T-helper 22 cell (primary cell): ENCODE results near the gene PRLH.

Source experiments
- DNase-seq: peaks from one replicate; pipeline ENCODE4 v3.0.0-alpha.2; 2020; ENCODE audit warnings: low read depth

PRLH gene, protein sequence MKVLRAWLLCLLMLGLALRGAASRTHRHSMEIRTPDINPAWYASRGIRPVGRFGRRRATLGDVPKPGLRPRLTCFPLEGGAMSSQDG

DNA sequence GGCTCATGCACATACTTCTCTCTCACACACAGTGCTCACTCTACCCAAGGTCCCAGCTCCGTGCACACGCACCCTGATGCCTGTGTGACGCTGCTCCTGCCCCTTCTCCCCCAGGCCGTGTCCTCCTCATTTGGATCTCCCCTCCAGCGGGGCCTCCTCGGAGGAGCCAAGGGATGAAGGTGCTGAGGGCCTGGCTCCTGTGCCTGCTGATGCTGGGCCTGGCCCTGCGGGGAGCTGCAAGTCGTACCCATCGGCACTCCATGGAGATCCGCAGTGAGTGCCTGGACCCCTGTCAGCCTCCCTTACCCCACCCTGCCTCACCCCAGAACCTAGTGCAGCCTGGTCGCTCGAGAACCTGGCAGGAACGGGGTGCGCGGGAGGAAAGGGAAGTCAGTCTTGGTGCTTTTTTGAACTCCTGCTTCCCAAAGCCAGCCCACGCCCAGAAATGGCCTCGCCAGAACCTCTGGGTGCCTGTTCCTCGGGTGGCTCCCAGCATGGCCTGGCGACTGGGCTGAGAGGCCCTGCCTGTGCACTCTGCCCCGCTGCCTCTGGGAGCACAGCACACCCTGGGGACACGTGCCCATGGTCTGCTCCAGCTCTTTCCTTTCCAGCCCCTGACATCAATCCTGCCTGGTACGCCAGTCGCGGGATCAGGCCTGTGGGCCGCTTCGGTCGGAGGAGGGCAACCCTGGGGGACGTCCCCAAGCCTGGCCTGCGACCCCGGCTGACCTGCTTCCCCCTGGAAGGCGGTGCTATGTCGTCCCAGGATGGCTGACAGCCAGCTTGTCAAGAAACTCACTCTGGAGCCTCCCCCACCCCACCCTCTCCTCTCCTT lies at the start of gene PRLH:
Gene PRLH, plus strand, starts transcription at position 174 of the 835 bp plus-strand sequence. Its CDS starts 0 bp downstream, at position 174.
- no peak for DNase-seq

DNA sequence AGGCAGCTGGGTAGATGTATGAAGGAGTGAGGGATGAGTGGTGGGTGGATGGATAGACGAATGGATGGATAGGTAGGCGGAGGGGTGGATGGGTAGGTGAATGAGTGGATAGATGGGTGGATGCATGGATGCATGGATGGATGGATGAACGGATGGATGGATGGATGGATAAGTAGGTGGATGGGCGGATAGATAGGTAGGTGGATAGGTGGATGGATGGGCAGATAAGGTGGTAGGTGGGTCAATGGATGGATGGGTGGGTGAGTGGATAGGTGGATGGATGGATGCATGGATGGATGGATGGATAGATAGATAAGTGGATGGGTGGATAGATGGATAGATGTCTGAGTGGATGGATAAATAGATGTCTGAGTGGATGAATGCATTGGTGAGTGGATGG lies 49.2 kb upstream of the PRLH start:
- no peak for DNase-seq

DNA sequence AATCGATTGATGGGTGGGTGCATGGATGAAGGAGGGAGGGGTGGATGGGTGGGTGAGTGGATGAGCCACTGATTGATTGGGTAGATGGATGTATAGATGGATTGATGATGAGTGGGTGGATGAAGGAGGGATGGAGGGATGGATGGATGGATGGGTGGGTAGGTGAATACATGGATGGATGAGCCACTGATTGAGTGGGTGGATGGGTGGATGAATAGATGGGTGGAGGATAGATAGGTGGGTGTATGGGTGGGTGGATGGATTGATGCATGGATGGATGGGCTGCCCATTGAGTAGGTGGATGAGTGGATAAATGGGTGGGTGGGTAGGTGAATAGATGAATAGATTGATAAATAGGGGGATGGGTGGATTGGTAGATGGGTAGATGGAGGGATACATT lies 48.4 kb upstream of the PRLH start:
- DNase-seq, result no peak

DNA sequence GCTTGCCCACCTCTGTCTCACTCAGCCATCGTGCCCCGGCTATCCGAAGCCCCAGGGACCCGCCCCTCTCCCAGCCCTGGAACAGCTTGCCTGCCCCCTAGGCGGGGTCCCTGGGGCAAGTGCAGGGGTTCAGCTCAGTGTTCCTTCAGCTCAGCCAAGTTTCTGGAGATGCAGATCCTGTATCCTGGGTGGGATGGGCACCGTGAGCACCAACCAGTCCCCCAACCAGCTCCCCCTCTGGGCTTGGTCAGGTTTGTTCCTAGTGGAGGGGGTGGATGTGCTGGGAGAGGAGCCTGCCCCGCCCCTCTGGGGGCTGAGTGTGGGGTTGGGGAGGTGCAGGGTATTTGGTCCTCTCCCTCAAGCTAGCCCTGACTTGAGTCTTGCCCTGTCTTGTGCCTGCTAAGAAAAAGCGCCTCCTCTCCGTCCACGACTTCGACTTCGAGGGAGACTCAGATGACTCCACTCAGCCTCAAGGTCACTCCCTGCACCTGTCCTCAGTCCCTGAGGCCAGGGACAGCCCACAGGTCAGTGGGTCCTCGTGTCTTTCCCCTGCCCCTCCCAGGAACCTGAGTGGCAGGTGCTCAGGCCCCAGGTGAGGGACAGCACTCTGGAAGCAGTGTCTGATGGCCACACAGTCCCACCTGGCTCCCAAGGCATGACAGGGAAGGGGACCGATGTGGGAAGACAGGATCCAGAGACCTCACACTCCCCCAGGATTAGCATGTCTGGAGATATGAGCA lies 46.7 kb upstream of the PRLH start:
- no peak for DNase-seq

DNA sequence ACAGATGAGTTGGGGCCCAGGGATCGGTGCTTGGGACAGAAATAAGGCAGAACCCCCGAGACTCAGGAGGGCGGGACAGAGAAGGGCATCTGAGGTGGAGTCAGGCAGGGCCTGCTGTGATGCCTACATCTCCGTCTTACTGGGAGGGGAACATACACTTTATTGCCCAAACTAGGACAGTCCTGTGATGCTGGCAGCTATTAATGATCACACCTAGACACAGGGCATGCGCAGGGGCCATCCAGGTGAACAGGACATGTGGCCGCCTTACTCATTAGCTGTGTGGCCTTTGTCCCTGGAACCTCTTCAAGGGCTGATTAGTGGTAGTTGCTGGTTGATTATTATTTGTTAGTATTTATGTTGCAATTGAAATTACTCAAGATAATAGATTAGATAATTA lies 46.1 kb upstream of the PRLH start:
- no peak for DNase-seq

DNA sequence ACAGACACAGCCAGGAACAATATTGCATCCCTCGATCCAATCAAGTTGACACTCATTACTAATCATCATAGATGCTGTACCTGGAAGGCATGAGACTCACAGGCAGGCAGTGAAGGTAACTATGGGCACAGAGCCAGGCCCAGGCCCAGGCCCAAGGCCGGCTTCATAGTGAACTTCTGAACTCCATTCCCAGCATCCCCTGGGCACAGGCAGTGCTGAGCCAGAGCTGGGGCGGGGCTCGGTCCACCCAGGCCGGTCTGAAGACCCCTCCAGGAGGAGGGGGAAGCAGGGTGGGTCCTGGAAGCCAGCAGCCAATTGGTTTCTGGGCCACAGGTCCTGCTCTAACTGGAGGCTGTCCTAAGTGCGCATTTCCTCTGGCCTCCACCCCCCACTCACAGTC lies 41.7 kb upstream of the PRLH start:
- no peak for DNase-seq

DNA sequence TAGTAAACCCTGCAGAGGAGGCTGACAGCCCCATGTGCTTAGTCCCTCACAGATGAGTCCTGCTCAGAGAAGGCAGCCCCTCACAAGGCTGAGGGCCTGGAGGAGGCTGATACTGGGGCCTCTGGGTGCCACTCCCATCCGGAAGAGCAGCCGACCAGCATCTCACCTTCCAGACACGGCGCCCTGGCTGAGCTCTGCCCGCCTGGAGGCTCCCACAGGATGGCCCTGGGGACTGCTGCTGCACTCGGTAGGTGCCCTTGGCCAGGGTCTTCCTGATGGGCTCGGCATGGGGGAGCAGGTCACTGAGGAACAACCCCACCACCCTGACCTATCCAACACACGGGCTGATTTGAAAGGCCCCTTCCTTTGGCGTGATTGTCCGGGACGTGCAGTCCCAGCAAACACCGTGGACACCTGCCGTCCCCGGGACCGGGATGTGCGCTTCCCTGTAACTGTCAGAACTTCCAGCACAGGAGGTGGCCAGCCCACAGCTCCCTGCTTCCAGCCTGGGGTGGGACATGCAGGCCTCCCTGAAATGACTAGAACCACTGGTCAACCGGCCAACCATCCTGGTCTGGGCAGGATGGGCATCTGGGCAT lies 40.7 kb upstream of the PRLH start:
- no peak for DNase-seq

DNA sequence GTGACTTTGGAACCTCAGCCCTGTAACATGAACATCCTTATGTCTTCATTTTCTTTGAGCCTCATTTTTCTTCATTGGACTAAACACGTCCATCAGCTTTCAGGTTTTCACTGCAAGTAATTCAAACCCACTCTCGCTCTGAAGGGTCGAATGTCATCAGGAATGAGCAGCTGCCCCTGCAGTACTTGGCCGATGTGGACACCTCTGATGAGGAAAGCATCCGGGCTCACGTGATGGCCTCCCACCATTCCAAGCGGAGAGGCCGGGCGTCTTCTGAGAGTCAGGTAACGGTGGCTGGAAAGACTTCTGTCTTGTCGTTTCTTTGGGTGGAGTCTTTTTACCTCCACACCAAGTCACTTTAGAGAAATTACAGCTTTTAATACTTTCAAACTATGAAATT lies 39.1 kb upstream of the PRLH start:
- DNase-seq, result no peak

DNA sequence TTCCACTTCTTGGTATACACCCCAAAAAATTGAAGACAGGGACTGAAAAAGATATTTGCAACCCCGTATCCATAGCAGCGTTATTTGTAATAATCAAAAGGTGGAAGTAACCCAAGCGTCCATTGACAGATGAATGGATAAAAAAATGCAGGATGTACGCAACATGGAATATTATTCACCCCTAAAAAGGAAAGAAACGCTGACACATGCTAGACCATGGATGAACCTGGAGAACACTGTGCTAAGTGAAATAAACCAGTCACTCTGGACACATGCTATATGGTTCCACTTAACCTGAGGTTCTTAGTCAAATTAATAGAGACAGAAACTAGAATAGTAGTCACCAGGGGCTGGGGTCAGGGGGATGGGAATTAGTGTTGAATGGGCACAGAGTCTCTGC lies 38.6 kb upstream of the PRLH start:
- DNase-seq, result no peak

DNA sequence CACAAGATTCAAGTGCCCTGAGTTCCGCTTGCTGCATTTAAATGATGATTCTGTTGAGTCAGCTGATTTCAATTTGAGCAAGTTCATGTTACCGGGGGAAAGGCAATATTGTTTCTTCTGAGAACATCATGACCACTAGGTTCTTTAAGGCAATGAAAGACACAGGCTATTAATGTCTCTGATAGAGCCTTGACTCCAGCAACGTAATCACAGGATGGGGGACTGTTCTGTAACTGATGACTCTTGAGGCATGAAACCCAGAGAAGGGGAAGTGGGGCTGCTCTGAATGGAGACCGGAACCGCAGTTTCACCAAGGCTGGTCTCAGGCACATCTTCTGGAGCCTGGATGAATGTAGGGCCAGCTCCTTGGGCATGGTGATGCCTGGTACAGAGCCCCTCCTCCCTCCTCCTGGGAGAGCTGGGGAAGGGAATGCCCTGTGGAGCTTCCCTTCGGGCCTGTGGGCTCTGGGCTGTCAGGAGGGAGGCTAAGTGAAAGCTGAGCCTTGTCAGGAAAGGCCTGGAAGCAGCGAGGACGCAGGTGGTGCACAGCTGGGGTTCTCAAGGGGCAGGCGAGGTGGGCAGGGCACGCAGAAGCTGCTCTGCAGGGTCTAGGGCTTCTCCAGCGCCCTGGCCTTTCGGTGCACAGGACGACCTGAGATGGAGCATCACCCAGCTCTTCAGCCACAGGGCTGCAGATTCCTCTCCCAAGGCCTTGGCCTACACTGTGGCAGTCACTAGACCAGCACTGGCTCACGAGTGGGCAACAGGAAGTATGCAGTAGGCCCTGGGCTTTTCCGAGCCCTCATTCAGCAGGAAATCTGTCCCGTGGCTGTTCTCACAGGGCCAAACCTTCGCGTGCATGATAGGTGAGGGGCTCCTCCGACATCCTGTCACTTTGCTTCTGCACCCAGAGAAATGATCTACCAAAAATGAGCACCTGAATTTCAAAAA lies 36.6 kb upstream of the PRLH start:
- no peak for DNase-seq

DNA sequence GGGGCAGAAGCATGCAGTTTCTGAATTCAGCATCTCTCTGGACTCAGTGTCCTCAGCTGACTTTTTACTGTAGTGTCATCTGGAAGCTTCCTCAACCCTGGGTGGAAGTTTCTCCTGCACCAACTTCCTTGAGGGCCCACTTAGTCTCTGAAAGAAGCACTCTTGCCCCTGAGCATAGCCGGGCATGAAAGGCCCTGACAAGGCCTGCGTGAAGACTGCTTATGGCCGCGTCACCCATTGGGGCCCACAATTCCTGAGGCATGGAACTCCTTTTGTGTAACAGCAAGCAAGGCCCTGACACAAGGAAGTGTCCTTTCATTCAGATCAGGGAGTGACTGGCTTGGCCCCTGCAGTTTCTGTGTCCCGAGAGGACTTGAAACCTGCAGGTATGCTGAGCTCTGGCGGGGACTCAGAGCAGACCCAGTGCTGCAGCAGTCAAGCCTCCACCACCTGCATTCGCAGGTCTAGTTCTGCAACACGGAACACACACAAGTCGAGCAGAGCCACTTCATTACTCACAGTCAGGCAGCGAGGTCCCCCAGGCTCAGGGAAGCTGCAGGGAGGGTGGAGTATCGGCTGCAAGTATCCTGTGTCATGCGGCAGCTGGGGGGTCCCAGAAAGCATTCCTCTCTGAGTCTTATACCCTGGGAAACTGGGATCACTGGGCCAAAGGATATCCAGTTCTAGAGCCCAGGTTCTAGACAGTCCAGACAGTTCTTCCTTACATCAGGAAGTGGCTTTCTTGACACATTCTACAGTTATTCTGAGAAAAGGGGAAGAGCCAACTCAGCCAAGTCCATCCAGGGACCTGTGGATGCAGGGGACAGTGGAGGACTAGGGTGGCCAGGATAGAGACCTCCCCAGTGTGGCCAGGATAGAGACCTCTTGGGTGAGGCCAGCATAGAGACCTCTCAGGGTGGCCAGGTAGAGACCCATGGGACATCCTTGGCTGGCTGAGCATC lies 35.6 kb upstream of the PRLH start:
- no peak for DNase-seq

DNA sequence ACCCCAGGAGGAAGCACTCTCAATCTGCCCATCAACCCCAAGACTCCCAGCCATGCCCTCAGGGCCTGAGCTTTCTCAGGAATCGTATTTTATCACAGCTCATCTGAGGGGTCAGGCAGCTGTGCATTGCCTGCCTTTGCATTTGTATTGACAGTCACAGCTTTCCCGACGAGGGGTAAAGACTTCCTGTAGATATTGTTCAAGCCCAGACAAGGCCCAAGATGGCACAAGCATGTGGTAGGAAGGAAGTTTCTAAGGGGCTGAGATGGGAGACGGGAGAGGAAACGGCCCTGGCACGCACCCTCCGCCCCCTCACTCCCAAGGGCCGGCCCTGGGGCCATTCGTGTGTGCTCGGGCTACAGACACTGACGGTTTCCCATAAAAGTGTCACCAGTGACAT lies 34.2 kb upstream of the PRLH start:
- DNase-seq, result no peak

DNA sequence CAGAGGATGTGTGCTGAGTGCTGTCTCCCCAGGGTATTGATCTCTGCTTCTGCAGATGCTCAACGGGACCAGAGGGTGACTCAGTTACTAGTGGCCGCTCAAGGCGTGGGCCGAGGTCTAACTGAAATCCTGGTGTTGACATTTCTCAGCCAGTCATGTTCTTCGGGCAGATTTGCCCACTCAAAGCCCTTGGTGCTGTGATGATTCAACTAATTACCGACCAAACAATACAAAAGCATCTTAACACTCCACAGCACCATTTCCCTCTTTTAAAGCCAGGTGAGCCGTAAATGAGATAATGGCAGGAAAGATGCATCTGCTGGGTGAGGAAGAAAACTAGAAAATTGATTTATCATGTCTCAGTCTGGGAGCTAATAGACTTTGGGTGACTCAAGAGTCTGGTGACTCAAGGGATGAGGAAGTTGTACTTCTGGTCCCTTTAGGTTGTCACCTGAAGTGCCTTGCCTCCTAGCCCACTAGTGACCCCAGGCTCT lies 32.7 kb upstream of the PRLH start:
- DNase-seq, result no peak

DNA sequence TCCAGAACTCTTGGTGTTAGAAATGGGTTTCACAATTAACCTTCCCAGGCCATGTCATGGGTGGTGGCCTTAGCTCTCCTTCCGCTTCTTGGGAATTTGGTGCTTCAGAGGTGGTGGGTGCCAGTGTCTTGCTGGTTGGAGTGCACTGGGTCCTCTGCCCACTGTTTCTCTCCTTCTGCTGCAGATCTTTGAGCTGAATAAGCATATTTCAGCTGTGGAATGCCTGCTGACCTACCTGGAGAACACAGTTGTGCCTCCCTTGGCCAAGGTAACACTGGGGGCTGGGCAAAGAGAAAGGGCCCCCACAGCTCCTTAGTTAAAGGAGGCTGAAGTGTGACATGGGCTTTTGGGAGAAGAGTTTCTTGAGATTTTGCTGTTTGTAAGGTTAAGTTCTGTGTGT lies 32.0 kb upstream of the PRLH start:
- DNase-seq, result no peak

DNA sequence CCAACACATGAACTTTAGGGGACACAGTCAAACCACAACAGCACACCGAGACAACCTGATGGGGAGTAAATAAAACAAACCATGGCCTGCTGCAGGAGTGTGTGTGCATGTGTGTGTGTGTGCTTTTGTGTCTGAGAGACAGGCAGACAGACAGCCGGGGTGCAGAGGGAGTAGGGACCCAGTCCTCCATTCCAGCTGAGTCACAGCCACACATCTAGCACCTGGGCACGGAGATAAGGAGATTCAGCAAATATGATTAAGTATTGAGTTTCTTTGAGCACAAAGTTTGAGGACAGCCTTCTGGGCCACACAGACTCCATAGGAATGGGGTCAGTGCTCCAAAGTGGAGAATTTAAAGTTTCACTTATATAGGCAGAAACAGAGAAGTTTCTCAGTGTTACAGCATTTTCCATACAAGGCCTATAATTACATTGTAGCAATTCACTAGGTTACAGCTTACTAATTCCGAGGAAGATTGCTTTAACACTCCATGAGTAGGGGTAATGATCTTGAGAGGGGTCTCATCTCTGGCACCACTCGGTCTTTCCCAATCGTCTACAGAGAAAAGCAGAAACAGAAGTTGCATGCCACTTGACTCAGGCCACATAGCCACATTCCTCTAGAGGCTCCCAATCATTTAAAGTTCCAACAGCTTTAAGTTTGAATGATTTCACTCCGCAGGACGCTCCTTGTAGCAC lies 30.8 kb upstream of the PRLH start:
- DNase-seq, result no peak

DNA sequence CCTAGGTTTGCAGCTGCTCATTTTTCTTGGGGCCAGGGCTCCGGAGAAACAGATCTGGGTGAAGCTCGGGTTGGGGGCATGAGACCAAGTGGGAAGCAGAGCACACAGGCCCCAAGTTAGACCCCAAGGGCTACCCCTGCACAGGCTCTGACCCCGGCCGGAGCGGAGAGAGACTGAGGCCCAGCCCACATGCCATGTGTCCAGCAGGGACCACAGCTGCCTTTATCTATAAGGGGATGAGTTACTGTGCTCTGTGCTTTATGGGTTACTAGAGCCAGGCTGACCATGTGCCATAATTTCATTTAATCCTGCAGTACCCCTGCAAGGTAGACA lies 30.3 kb upstream of the PRLH start:
- DNase-seq, result no peak

DNA sequence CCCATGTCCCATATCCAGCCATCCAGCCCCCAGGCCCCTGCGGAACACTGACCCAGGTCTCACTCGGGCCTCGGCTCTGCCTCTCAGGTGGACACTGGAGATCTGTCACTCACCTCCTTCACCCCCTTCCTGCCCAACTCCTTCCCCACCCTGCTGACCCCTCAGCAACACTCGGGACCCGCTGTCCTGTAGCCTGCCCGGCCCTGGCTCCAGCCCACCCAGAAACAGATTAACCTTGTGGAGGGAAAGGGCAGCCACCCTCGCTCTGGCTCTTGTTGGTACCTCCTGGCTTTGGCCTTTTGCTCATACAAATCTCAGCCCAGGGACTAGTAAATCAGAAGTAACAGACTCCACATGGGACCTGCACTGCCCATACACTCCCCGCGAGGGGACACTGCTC lies 29.8 kb upstream of the PRLH start:
- DNase-seq, result no peak

DNA sequence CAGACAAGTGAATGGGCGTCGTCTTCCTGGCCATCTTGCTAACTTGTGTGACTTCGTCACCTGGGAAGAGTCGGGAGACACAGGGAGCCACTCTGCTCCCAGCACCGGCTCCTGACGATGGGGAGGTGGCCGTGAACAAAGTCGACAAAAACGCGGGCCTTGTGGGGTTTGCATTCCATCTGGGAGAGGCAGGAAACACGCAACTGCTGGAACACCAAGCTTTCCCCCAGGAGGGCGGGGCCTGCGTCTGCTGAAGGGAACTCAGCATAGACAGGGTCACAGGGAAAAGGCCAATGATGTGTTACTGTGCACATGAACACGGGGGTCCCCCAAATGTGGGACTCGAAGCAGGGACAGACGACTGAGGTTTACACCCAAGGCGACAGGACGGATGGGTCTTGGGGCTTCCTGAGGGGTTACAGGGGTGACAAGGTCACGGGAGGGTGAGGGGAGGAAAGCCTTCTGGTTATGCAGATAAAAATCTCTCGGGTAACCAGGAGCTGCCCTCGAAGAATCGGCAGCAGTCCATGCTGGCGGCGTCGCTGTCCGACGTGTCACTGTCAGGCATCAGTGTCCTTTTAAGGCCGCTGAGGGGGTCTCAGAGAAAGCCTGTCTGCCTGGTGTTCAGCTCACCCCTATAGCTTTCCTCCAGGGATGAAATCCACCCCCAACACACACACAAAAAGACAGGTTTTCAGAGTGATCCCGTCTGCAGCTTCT lies 28.2 kb upstream of the PRLH start:
- no peak for DNase-seq

DNA sequence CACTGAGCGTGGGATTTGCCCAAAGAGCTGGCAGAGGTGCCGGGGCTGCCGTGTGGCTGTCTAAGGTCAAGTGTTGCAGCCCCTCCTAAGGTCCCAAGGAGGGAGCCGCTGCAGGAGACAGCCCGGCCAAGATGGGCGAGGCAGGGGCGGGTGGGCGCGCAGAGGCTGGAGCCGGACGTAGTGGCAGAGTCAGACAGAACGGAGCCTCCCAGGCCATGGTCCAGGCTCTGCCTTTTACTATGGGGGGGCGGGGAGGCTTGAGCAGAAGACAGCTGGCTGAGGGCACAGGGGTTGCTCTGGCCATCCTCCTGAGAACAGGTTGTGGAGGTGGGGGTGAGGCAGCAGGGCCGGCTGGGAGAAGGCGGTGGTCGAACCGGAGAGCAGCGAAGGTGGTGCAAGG lies 27.5 kb upstream of the PRLH start:
- DNase-seq, result no peak
